NOMO-1 treated with DMSO at 0.1 percent for 48 hours (cell line): Measurements from ENCODE around the gene ENAM.
A peak's percentile ranks its signal among the peaks of the same experiment; 100 is the strongest.
"Not testable (repeated sequence)": the region's sequence is repeated elsewhere in the genome, so short reads cannot be mapped to it uniquely, and the experiment has no call there.

ENCODE experiments used
- DNase-seq: peaks from one replicate; lab custom pipeline; 2025; ENCODE audit not compliant: unreplicated experiment; lab: John Stamatoyannopoulos, UW

The ENAM gene

GRCh38 chr4:70674191-70674590, 45.6 kb downstream of the ENAM start:
- DNase-seq = no peak

GRCh38 chr4:70674731-70675130, 46.2 kb downstream of the ENAM start:
- no peak for DNase-seq

- no peak for DNase-seq
Measured at GRCh38 chr4:70676554-70677090, 48.1 kb downstream of the ENAM start.

GRCh38 chr4:70678383-70678999, 49.9 kb downstream of the ENAM start:
- no peak for DNase-seq

GRCh38 chr4:70680934-70681333, 52.4 kb downstream of the ENAM start:
- DNase-seq = no peak

GRCh38 chr4:70681704-70682103, 53.2 kb downstream of the ENAM start:
- DNase-seq = no peak

GRCh38 chr4:70682142-70682541, 53.6 kb downstream of the ENAM start:
- DNase-seq = not testable (repeated sequence)

- DNase-seq = no peak
Measured at GRCh38 chr4:70687392-70687791, 58.8 kb downstream of the ENAM start.

GRCh38 chr4:70687821-70688794, 59.6 kb downstream of the ENAM start, which contains the start of gene UTP3:
Gene UTP3, plus strand, starts transcription at chr4:70688532. Its CDS starts 146 bp downstream, at chr4:70688678.
- DNase-seq = peak; percentile 98

- no peak for DNase-seq
Measured at GRCh38 chr4:70688795-70689231, 60.3 kb downstream of the ENAM start.

- peak; percentile 70 for DNase-seq
Measured at GRCh38 chr4:70691661-70692060, 63.1 kb downstream of the ENAM start.

- not testable (repeated sequence) for DNase-seq
Measured at GRCh38 chr4:70694633-70695032, 66.1 kb downstream of the ENAM start.
